Activated CD8-positive, alpha-beta memory T cell treated with anti-CD3 and anti-CD28 coated beads for 36 hours (primary cell): ENCODE results near the gene HOPX. TPM values are rescaled to one million over a fixed set of nuclear protein-coding genes. Genes with fewer than 3 reads are reported as not detected.
"Not testable (repeated sequence)": the region's sequence is repeated elsewhere in the genome, so short reads cannot be mapped to it uniquely, and the experiment has no call there.

ENCODE experiments used
- CTCF ChIA-PET: fragments of 350-600 bp; sonication (Branson Sonifier 250); formaldehyde crosslinking; loops from one replicate; lab custom pipeline; 2021; ENCODE audit warnings: antibody characterized with exemption; lab: Charles Lee
- POLR2A ChIA-PET: fragments of 350-600 bp; sonication (Branson Sonifier 250); formaldehyde crosslinking; loops from one replicate; lab custom pipeline; 2021; ENCODE audit warnings: antibody characterized with exemption; lab: Charles Lee
- total RNA-seq, 2 experiments: library from RNA; stranded (reverse); gene quantifications; one replicate each; pipeline ENCODE4 v1.2.3, GENCODE V29; 2021

HOPX gene
- total RNA-seq, 2 experiments from 2014 or later: 146 to 151 TPM

GRCh38 chr4:56690393-56690792 is 9.3 kb upstream of the HOPX start:
- ChIA-PET CTCF (no interaction called here), POLR2A (no interaction called here)

DNA sequence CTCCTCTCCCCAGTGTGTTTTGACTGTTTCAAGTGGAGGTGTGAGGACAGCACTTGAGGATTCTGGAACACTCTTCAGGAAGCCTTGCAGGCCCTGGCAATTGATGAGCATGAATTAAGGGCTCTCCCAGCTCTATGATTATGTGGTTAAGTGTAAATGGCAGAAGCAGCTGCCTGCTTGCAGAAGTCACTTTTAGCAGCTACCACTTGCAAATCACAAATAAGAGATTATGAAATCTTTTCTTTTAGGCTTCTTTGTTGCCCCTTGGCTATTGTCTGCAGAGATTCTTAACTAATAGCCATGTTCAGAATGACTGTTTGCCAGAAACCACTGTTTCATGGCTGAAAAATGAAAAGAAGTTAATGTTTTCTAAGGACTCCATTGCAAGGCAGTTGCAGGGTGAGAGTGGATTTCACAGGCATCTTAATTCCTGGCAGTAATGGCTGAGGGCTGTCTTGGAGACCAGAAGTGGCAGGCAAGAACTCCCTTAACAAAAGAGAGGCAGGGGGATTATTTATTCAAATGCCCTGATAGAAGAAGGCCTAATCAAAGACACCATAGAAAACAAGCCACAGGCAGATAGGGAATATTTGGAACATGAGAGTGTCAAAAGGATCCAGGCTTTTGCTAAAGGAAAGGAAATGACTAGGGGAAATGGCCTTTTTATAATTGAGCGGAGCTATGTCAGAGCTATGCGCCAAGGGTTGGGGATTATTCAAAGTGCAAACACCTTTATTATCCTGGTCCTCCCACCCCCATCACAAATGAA is 8.3 kb upstream of the HOPX start:
- CTCF ChIA-PET: no interaction called here

DNA sequence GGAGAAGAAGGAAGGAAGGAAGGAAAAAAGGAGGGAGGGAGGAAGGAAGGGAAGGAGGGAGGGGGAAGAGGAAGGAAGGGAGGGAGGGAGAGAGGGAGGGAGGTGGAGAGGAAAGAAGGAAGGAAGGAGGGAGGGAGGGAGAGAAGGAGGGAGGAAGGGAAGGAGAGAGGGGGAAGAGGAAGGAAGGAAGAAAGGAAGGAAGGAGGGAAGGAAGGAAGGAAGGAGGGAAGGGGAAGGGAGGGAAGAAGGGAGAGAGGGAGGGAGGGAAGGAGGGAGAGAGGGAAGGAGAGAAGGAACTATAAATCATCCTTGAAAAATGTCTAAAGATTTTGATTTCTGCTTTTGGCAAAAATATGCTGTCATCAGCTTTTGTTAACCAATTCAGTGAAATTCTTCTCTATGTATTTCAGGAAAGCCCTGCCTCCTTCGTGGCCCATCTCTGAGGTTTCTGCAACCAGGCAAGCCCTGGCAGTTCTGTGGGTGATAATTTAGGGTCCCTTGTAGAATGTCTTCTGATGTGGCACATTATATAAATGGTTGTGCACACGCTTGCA is 7.1 kb upstream of the HOPX start:
- CTCF ChIA-PET: no interaction called here
- POLR2A ChIA-PET: no interaction called here

More for the DNA sequence above, 8.3 kb upstream of the HOPX start:
- POLR2A ChIA-PET: no interaction called here

DNA sequence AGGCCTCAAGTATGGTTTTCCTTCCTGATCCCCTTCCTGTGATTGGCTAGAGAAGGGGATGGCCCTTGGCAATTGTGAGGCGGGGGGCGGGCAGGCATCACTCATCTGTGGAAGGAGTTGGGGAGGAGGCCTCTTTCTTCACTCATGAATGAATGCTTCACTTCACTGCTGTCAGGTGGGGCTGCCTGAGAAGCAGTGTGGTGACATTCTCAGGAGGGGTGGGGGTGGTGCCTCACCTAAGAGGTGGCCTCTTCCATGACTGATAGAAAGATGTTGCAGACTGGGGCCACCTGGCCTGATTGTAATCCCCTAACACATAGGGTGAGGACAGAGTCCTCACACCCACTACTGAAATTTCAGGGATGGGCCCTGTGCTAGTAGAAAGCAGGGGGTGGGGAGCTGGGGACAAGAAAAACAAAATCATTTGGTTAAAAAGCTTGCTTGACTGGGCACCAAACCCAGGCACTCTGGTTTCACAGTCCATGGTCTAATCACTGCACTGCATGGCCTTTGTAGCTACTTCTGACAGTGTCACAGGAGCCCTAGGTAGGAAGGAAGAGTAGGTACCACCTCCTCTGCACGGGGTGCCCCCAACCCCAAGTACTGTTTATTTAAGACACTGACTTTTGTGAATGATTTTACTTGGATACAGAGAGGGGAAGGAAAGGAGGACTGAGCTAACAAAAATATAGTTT is 5.6 kb upstream of the HOPX start:
- POLR2A ChIA-PET: no interaction called here

GRCh38 chr4:56684320-56685050 is 3.4 kb upstream of the HOPX start:
- POLR2A ChIA-PET: no interaction called here
- CTCF ChIA-PET: interaction anchor here (0.6 kb wide), 1 partner anchor 123 kb away, joined by 3 read pairs; no protein-coding TSS in a partner anchor

More for the DNA sequence above, 5.6 kb upstream of the HOPX start:
- CTCF ChIA-PET: no interaction called here

- ChIA-PET CTCF (no interaction called here), POLR2A (no interaction called here)
These were observed 2.4 kb upstream of the HOPX start for GRCh38 chr4:56683455-56683854.

GRCh38 chr4:56681853-56682525 is 893 bp upstream of the HOPX start:
- CTCF ChIA-PET: no interaction called here
- POLR2A ChIA-PET: interaction anchor here (1.0 kb wide), 1 partner anchor 27 kb away, joined by 3 read pairs; no protein-coding TSS in a partner anchor

- CTCF ChIA-PET: interaction anchor here (0.9 kb wide), 1 partner anchor 40 kb away, joined by 3 read pairs; no protein-coding TSS in a partner anchor
- POLR2A ChIA-PET: no interaction called here
These were observed 830 bp downstream of the HOPX start for GRCh38 chr4:56680266-56680665.

DNA sequence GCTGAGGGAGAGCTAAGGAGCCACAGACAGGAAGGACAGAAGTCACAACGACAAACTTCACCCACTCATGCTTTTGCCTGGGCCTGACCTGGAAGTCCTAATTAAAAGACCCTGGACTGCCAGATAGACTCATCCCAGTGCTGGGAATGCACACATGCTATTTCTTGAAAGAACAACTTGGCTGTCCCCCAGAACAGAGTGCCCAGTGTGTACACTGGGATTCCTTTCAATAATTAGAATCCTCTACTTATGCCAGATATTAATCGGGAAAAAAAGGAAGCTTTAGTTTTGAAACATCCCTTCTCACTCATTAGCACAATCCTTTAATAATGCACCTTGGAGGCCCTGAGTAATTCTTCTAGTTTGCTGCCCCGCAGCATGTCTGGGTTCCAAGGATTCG is 3.4 kb downstream of the HOPX start:
- CTCF ChIA-PET: no interaction called here

DNA sequence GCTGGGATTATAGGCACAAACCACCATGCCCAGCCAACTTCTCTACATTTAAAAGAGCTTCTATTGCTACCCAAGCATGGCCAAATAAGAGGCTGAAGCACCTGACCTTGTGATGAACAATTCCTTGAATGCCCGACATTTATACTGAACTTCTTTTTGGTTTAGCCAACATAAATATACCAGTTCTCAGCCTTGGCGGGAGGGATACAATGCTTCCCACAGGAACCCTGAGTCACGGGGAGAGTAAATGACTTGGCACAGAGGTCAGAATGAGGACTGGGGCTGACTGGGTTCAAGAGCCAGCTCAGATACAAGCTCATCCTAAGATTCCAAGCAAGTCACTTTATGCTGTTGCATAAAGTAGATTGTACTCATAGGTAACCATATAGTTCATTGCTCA is 6.1 kb downstream of the HOPX start:
- POLR2A ChIA-PET: no interaction called here

More for the DNA sequence above, 3.4 kb downstream of the HOPX start:
- POLR2A ChIA-PET: no interaction called here

GRCh38 chr4:56671860-56672259 is 9.2 kb downstream of the HOPX start:
- POLR2A ChIA-PET: no interaction called here

More for the DNA sequence above, 6.1 kb downstream of the HOPX start:
- CTCF ChIA-PET: no interaction called here

DNA sequence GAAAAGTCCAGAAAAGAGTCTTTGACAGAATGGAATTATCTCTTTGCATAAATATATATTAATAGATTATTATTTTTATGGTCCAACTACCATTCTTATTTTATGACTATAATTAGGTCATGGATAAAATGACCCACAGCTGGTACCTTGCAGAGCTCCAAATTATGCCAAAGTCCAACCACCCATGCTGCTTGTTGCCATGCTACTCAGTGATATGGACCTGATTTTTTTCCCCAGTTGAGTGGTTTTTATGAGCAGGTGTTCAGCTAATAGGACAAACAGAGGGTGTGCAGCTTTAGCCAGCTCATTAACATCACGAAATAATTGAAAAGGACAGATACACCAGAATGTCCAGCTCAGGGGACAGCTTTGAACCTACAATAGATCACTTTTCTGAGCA is 9.7 kb downstream of the HOPX start:
- POLR2A ChIA-PET: no interaction called here

More at GRCh38 chr4:56671860-56672259, 9.2 kb downstream of the HOPX start:
- CTCF ChIA-PET: interaction anchor here (0.9 kb wide), 1 partner anchor 91 kb away, joined by 3 read pairs; no protein-coding TSS in a partner anchor

GRCh38 chr4:56668267-56668666 is 12.8 kb downstream of the HOPX start:
- POLR2A ChIA-PET: no interaction called here
- CTCF ChIA-PET: interaction anchor here (0.7 to 1.4 kb wide), 2 partner anchors 131 to 169 kb away, joined by 3 read pairs; no protein-coding TSS in a partner anchor

More for the DNA sequence above, 9.7 kb downstream of the HOPX start:
- CTCF ChIA-PET: interaction anchor here (0.9 kb wide), 1 partner anchor 92 kb away, joined by 3 read pairs; no protein-coding TSS in a partner anchor

- CTCF ChIA-PET, POLR2A ChIA-PET: not testable (repeated sequence)
These were observed 13.7 kb downstream of the HOPX start for GRCh38 chr4:56667396-56667795.

GRCh38 chr4:56666279-56666678 is 14.8 kb downstream of the HOPX start:
- POLR2A ChIA-PET: no interaction called here

DNA sequence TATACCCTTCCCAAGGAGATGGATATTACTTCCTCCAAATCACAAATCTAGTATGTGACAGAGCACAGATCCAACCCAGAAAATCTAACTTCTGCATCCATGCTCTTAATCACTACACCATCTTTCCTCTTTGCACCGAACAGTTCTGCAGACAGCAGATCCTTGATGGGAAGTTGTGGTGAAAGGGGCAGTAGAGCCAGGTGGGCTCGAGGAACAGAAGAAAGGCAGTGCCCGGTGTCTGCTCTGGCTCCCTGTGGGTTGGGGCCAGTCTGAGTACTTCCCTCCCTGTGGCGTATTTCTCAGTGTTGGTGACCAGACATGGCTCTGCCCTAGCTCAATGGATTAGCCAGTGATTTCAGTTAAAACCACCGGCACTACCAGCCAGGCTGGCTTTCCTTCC is 15.3 kb downstream of the HOPX start:
- ChIA-PET CTCF (no interaction called here), POLR2A (no interaction called here)

More at GRCh38 chr4:56666279-56666678, 14.8 kb downstream of the HOPX start:
- CTCF ChIA-PET: no interaction called here

DNA sequence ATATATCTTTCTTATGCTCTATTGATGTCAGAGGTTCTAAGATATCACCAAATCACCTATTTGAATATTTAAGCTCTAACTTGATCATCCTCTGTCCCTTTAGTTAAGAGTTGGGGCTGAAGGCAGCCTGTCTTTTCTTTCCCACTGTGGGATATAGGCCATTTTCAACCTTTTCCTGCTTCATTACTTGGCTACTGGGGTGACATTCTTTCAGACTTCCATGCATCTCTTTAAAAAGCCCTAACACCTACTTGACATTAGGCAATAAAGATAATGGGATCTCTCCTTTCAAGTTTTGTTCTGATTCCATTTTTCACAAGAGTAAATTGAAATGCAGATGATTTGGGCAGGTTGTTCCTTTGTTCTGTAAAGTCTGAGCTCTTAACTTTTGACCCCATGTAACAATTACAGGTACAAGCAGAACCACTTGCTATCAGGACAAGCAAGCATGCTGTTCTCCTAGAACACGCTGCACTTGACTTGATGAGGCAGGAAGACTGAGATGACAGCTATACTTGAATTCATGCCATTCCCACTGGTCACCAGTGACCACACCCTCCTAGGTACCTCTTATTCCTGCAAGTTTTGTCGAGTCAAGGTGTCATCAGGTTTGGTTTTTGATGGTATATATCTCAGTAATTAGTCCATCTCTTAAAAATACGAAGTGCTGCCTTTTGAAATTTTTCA is 18.2 kb downstream of the HOPX start:
- CTCF ChIA-PET: interaction anchor here (1.3 kb wide), 1 partner anchor 10 kb away, joined by 3 read pairs; no protein-coding TSS in a partner anchor

DNA sequence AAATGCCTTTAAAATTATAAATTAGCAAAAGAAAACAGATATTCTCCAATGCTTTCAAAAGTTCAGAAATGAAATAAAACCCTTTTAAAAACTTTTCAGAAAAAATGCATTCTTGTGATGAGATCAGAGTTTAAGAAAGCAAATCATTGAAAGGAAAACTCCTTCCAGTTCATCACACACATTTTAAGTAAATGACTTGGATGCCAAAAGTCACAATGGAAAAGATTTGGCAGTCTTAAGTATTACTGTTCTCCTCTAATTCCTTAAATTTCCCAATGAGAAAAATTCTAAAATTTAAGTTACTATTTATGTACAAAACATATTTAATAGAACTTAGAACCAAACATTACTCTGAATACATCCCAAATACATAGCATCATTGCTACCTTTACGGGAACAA is 21.1 kb downstream of the HOPX start:
- ChIA-PET CTCF (interaction anchor here (1.6 kb wide), 1 partner anchor 169 kb away, joined by 3 read pairs; no protein-coding TSS in a partner anchor), POLR2A (interaction anchor here (0.5 kb wide), 1 partner anchor 15 kb away, joined by 3 read pairs; no protein-coding TSS in a partner anchor)

More for the DNA sequence above, 18.2 kb downstream of the HOPX start:
- POLR2A ChIA-PET: no interaction called here
